ENCODE measurements around the gene MYO5B. TPM values are rescaled to one million over a fixed set of nuclear protein-coding genes. Genes with fewer than 3 reads are reported as not detected.

The MYO5B gene
- polyA plus RNA-seq, 1 of the 3 experiments (the other 2 are of a cell fraction) = 1.3 TPM

- TF ChIP-seq FOXJ3 (CRISPR knock-in tag; IDR thresholded peaks at IDR 0.05) = no peak
- TF ChIP-seq RXRA (IDR thresholded peaks at IDR 0.05; ENCODE audit: borderline replicate concordance, low read depth) = no peak
- no peak for TF ChIP-seq ZBTB33 (IDR thresholded peaks at IDR 0.05; ENCODE audit: borderline replicate concordance, low read depth)
- TF ChIP-seq SMC3 (IDR thresholded peaks at IDR 0.05; ENCODE audit: low read depth, low read length) = no peak
- no peaks in the 10 kb centered on the region for H3K27me3 ChIP-seq (ENCODE audit: insufficient read depth)
- H3K4me2 ChIP-seq = no peak overlapping the region
- no peaks in the 10 kb centered on the region for H3K79me2 ChIP-seq (ENCODE audit: insufficient read depth)
- H3K36me3 ChIP-seq (replicated peaks in 1 of 2; ENCODE audit: control insufficient read depth in 1 of 2, insufficient read depth in 2 of 2, low read length in 1 of 2) = no peaks in the 10 kb centered on the region
- no peak overlapping the region for H2AFZ ChIP-seq (ENCODE audit: low read depth)
- no peak for DNase-seq
- WGBS (ENCODE audit: low lambda C conversion rate) = 72% methylated on average over 1 of the region's 1 CpG
- POLR2A ChIA-PET = no interaction called here
- H3K9me2 ChIP-seq = no peaks in the 10 kb centered on the region
- no peaks in the 10 kb centered on the region for H3K9me3 ChIP-seq
- no peaks in the 10 kb centered on the region for H3F3A ChIP-seq (replicated peaks; ENCODE audit: insufficient read depth)
- H4K20me1 ChIP-seq (ENCODE audit: insufficient read depth) = no peaks in the 10 kb centered on the region
- H3K4me1 ChIP-seq (ENCODE audit: control insufficient read depth in 1 of 2, insufficient read depth in 2 of 2, low read depth in 1 of 2, low read length in 1 of 2) = no peaks in the 10 kb centered on the region
- H3K9ac ChIP-seq = no peak overlapping the region
- CTCF ChIA-PET = no interaction called here
- no peak overlapping the region for H3K27ac ChIP-seq (ENCODE audit: low read depth in 2 of 2, low read length in 1 of 2)
- no peak overlapping the region for H3K4me3 ChIP-seq (ENCODE audit: low read depth in 2 of 2, low read length in 1 of 2)
These were observed 89.9 kb downstream of the MYO5B start for GRCh38 chr18:50105027-50105426.

- WGBS (ENCODE audit: low lambda C conversion rate) = 55% methylated on average over 3 of the region's 3 CpGs
- no peaks in the 10 kb centered on the region for H3K9me2 ChIP-seq
- no peaks in the 10 kb centered on the region for H4K20me1 ChIP-seq (ENCODE audit: insufficient read depth)
- no peaks in the 10 kb centered on the region for H3K36me3 ChIP-seq (replicated peaks in 1 of 2; ENCODE audit: control insufficient read depth in 1 of 2, insufficient read depth in 2 of 2, low read length in 1 of 2)
- H3F3A ChIP-seq (replicated peaks; ENCODE audit: insufficient read depth) = no peaks in the 10 kb centered on the region
- no peaks in the 10 kb centered on the region for H3K4me1 ChIP-seq (ENCODE audit: control insufficient read depth in 1 of 2, insufficient read depth in 2 of 2, low read depth in 1 of 2, low read length in 1 of 2)
- H3K4me3 ChIP-seq (ENCODE audit: low read depth in 2 of 2, low read length in 1 of 2) = no peak overlapping the region
- no peak overlapping the region for H2AFZ ChIP-seq (ENCODE audit: low read depth)
- H3K9ac ChIP-seq = no peak overlapping the region
- no peaks in the 10 kb centered on the region for H3K27me3 ChIP-seq (ENCODE audit: insufficient read depth)
- no peak overlapping the region for H3K27ac ChIP-seq (ENCODE audit: low read depth in 2 of 2, low read length in 1 of 2)
- CTCF ChIA-PET = no interaction called here
- no peak for DNase-seq
- H3K4me2 ChIP-seq = no peak overlapping the region
- no peaks in the 10 kb centered on the region for H3K9me3 ChIP-seq
- POLR2A ChIA-PET = no interaction called here
- TF ChIP-seq PBX3 (IDR thresholded peaks at IDR 0.05) (no peak), FOSL2 (IDR thresholded peaks at IDR 0.05; ENCODE audit: borderline replicate concordance, low read depth) (no peak), RFX5 (IDR thresholded peaks at IDR 0.05; ENCODE audit: low read length) (no peak), GATA2 (CRISPR knock-in tag; IDR thresholded peaks at IDR 0.05) (no peak), CTCF (IDR thresholded peaks at IDR 0.05) (no peak), POLR2AphosphoS5 (IDR thresholded peaks at IDR 0.05; ENCODE audit: low read depth, low read length) (no peak), ELF1 (IDR thresholded peaks at IDR 0.05) (no peak)
- no peaks in the 10 kb centered on the region for H3K79me2 ChIP-seq (ENCODE audit: insufficient read depth)
These were observed 90.5 kb downstream of the MYO5B start for GRCh38 chr18:50104421-50104820.

All from SK-N-SH (cell line).